Neural cell (in vitro differentiated cells): ENCODE results near the gene PLA2G4F. TPM values are rescaled to one million over a fixed set of nuclear protein-coding genes. Genes with fewer than 3 reads are reported as not detected.

Experiments used
- H2AFZ ChIP-seq: fragments of 200-600, 300-800 bp; sonication (generic), shearing (Covaris generic); 2 replicates; pipeline ENCODE4 v1.6.0; 2014; ENCODE audit warnings: low read depth, mild to moderate bottlenecking, antibody characterized with exemption, low read length, moderate library complexity
- H3F3A ChIP-seq: fragments of 200-600 bp; shearing (Covaris generic); 2 replicates; pipeline ENCODE4 v1.6.1; 2016; ENCODE audit warnings: mild to moderate bottlenecking, moderate library complexity, mixed read lengths, antibody characterized with exemption, low read length; ENCODE audit not compliant: insufficient read depth, poor library complexity, severe bottlenecking
- H3K27ac ChIP-seq: fragments of 200-600, 300-800 bp; sonication (generic), shearing (Covaris generic); 2 replicates; pipeline ENCODE4 v1.5.1; 2014; ENCODE audit warnings: mild to moderate bottlenecking, low read length, moderate library complexity
- H3K27me3 ChIP-seq: fragments of 300-800, 200-600 bp; sonication (generic), shearing (Covaris generic); 2 replicates; pipeline ENCODE4 v1.6.0; 2014; ENCODE audit warnings: mild to moderate bottlenecking, low read depth, low read length, moderate library complexity; ENCODE audit not compliant: insufficient read depth
- H3K36me3 ChIP-seq: fragments of 300-800, 200-600 bp; sonication (generic), shearing (Covaris generic); 2 replicates; pipeline ENCODE4 v1.5.1; 2014; ENCODE audit warnings: mild to moderate bottlenecking, antibody characterized with exemption, low read length, moderate library complexity; ENCODE audit not compliant: insufficient read depth
- H3K4me2 ChIP-seq: fragments of 300-800, 200-600 bp; sonication (generic), shearing (Covaris generic); 2 replicates; pipeline ENCODE4 v1.6.0; 2014; ENCODE audit warnings: mild to moderate bottlenecking, low read length
- H3K4me3 ChIP-seq: fragments of 300-800, 200-600 bp; sonication (generic), shearing (Covaris generic); 2 replicates; pipeline ENCODE4 v1.5.1; 2014; ENCODE audit warnings: mild to moderate bottlenecking, low read length, moderate library complexity
- H3K79me2 ChIP-seq: fragments of 200-600 bp; shearing (Covaris generic); replicated peaks from 2 replicates; pipeline ENCODE4 v1.6.0; 2014; ENCODE audit warnings: mild to moderate bottlenecking, low read length, moderate library complexity; ENCODE audit not compliant: insufficient read depth
- H3K9ac ChIP-seq: fragments of 300-800, 200-600 bp; sonication (generic), shearing (Covaris generic); 2 replicates; pipeline ENCODE4 v1.6.1; 2016; ENCODE audit warnings: mild to moderate bottlenecking, low read length, mixed read lengths
- H3K9me2 ChIP-seq: fragments of 200-600 bp; shearing (Covaris generic); 2 replicates; pipeline ENCODE4 v1.6.1; 2016; ENCODE audit warnings: mild to moderate bottlenecking, low read length, mixed read lengths; ENCODE audit not compliant: insufficient read depth
- H3K9me3 ChIP-seq: fragments of 200-600, 300-800 bp; sonication (generic), shearing (Covaris generic); 2 replicates; pipeline ENCODE4 v1.6.1; 2016; ENCODE audit warnings: mild to moderate bottlenecking, mixed run types, low read length, moderate library complexity, mixed read lengths
- H4K20me1 ChIP-seq: fragments of 200-600 bp; shearing (Covaris generic); 2 replicates; pipeline ENCODE4 v1.6.1; 2016; ENCODE audit warnings: mild to moderate bottlenecking, mixed run types; ENCODE audit not compliant: insufficient read depth
- EP300 ChIP-seq: fragments of 450-650 bp; conservative IDR thresholded peaks from 2 replicates; pipeline ENCODE4 v1.6.1; 2014; ENCODE audit warnings: antibody characterized with exemption, mild to moderate bottlenecking, moderate library complexity; ENCODE audit not compliant: poor library complexity, severe bottlenecking
- EZH2 ChIP-seq: fragments of 200-600, 300-800 bp; shearing (Covaris generic), sonication (generic); IDR thresholded peaks from 2 replicates; pipeline ENCODE4 v1.6.1; 2014; ENCODE audit warnings: antibody characterized with exemption, low read length, borderline replicate concordance, mild to moderate bottlenecking; ENCODE audit not compliant: insufficient read depth, poor library complexity, severe bottlenecking
- MXI1 ChIP-seq: fragments of 450-650 bp; conservative IDR thresholded peaks from 2 replicates; pipeline ENCODE4 v1.6.1; 2014; ENCODE audit warnings: antibody characterized with exemption, mild to moderate bottlenecking; ENCODE audit not compliant: poor library complexity, severe bottlenecking
- POLR2AphosphoS5 ChIP-seq: IDR thresholded peaks from 2 replicates; pipeline ENCODE4 v1.6.1; 2012
- RAD21 ChIP-seq: fragments of 450-650 bp; conservative IDR thresholded peaks from 2 replicates; pipeline ENCODE4 v1.6.1; 2014; ENCODE audit warnings: antibody characterized with exemption, mild to moderate bottlenecking, moderate library complexity
- REST ChIP-seq: IDR thresholded peaks from 2 replicates; pipeline ENCODE4 v1.6.1; 2012; ENCODE audit warnings: borderline replicate concordance
- SMC3 ChIP-seq: fragments of 450-650 bp; conservative IDR thresholded peaks from 2 replicates; pipeline ENCODE4 v1.6.1; 2014; ENCODE audit warnings: antibody characterized with exemption, mild to moderate bottlenecking, moderate library complexity; ENCODE audit not compliant: poor library complexity
- TAF1 ChIP-seq: IDR thresholded peaks from 2 replicates; pipeline ENCODE4 v1.6.1; 2012; ENCODE audit warnings: low read depth
- polyA plus RNA-seq: library from polyadenylated mRNA; depleted of rRNA; stranded (reverse); fragments of >200 nt; gene quantifications from 2 replicates; pipeline ENCODE4 v1.2.3, GENCODE V29; 2014
- TF ChIP-seq, protein P1 (sequence below): fragments of 450-650 bp; IDR thresholded peaks from 2 replicates; pipeline ENCODE4 v1.5.1; 2014; ENCODE audit warnings: antibody characterized with exemption, mild to moderate bottlenecking, moderate library complexity; ENCODE audit not compliant: poor library complexity, severe bottlenecking

PLA2G4F gene
- polyA plus RNA-seq, 1 donor from 2014 or later, result not detected

GRCh38 chr15:42133886-42134502 is 22.4 kb downstream of the PLA2G4F start:
- Histone ChIP-seq H2AFZ (no peak overlapping the region), H3K27ac (no peak overlapping the region), H3K4me3 (no peak overlapping the region), H3K27me3 (no peaks in the 10 kb centered on the region), H4K20me1 (no peaks in the 10 kb centered on the region), H3K9ac (no peak overlapping the region), H3K9me2 (no peaks in the 10 kb centered on the region), H3K36me3 (no peaks in the 10 kb centered on the region), H3K9me3 (no peaks in the 10 kb centered on the region), H3K4me2 (no peak overlapping the region), H3F3A (no peaks in the 10 kb centered on the region), H3K79me2 (no peaks in the 10 kb centered on the region)
- TF ChIP-seq REST (no peak), POLR2AphosphoS5 (no peak), SMC3 (no peak), EP300 (no peak), MXI1 (no peak), EZH2 (no peak), TAF1 (no peak), RAD21 (no peak)
- TF ChIP-seq, protein P1, sequence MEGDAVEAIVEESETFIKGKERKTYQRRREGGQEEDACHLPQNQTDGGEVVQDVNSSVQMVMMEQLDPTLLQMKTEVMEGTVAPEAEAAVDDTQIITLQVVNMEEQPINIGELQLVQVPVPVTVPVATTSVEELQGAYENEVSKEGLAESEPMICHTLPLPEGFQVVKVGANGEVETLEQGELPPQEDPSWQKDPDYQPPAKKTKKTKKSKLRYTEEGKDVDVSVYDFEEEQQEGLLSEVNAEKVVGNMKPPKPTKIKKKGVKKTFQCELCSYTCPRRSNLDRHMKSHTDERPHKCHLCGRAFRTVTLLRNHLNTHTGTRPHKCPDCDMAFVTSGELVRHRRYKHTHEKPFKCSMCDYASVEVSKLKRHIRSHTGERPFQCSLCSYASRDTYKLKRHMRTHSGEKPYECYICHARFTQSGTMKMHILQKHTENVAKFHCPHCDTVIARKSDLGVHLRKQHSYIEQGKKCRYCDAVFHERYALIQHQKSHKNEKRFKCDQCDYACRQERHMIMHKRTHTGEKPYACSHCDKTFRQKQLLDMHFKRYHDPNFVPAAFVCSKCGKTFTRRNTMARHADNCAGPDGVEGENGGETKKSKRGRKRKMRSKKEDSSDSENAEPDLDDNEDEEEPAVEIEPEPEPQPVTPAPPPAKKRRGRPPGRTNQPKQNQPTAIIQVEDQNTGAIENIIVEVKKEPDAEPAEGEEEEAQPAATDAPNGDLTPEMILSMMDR, result no peak

GRCh38 chr15:42133356-42133755 is 23.1 kb downstream of the PLA2G4F start:
- Histone ChIP-seq H3F3A (no peaks in the 10 kb centered on the region), H3K9ac (no peak overlapping the region), H3K27ac (no peak overlapping the region), H3K9me2 (no peaks in the 10 kb centered on the region), H3K4me3 (no peak overlapping the region), H3K36me3 (no peaks in the 10 kb centered on the region), H2AFZ (no peak overlapping the region), H3K27me3 (no peaks in the 10 kb centered on the region), H3K79me2 (no peaks in the 10 kb centered on the region), H4K20me1 (no peaks in the 10 kb centered on the region), H3K4me2 (no peak overlapping the region), H3K9me3 (no peaks in the 10 kb centered on the region)
- no peak for TF ChIP-seq TAF1
- no peak for TF ChIP-seq RAD21
- TF ChIP-seq MXI1, result no peak
- no peak for TF ChIP-seq EZH2
- TF ChIP-seq, protein P1, result no peak
- no peak for TF ChIP-seq POLR2AphosphoS5
